ENCODE data around the gene NFE2L2.

GRCh38 chr2:177229442-177230242 lies 34.9 kb downstream of the NFE2L2 start:
- TF ChIP-seq, protein P1, sequence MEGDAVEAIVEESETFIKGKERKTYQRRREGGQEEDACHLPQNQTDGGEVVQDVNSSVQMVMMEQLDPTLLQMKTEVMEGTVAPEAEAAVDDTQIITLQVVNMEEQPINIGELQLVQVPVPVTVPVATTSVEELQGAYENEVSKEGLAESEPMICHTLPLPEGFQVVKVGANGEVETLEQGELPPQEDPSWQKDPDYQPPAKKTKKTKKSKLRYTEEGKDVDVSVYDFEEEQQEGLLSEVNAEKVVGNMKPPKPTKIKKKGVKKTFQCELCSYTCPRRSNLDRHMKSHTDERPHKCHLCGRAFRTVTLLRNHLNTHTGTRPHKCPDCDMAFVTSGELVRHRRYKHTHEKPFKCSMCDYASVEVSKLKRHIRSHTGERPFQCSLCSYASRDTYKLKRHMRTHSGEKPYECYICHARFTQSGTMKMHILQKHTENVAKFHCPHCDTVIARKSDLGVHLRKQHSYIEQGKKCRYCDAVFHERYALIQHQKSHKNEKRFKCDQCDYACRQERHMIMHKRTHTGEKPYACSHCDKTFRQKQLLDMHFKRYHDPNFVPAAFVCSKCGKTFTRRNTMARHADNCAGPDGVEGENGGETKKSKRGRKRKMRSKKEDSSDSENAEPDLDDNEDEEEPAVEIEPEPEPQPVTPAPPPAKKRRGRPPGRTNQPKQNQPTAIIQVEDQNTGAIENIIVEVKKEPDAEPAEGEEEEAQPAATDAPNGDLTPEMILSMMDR (IDR thresholded peaks at IDR 0.05) = no peak
- no peak for TF ChIP-seq POLR2A (IDR thresholded peaks at IDR 0.05)

Data from upper lobe of left lung (tissue), 4 donors.